GM12873 (cell line): ENCODE data around the gene TTLL4.

Source experiments
- CTCF ChIP-seq: IDR thresholded peaks from 2 replicates; pipeline ENCODE4 v1.5.1; 2012; ENCODE audit warnings: low read depth, mild to moderate bottlenecking, moderate library complexity, low read length, control low read depth; ENCODE audit not compliant: insufficient read depth; ENCODE audit errors: missing control alignments

The TTLL4 gene

GRCh38 chr2:218734190-218734975, 23.7 kb downstream of the TTLL4 start:
- no peak for TF ChIP-seq CTCF

DNA sequence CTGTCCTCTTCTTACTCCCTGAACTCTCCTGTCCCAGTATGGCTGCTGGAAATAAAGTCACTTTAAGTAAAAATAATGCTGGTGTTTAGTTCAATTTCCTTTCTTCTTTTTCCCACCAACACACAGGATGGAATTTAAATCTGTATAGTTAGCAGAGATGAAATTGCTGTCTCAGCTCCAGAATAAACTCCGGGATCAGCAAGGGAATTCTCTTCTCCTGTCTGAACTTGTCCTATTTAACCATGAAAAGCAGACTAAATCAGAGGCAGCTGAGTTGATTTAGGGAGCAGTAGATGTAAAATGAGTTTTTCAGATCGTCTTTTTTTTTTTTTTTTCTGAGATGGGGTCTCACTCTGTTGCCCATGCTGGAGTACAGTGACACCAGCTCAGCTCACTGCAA, 25.9 kb downstream of the TTLL4 start:
- no peak for TF ChIP-seq CTCF

GRCh38 chr2:218743068-218743467, 32.4 kb downstream of the TTLL4 start:
- no peak for TF ChIP-seq CTCF

GRCh38 chr2:218744615-218745014, 34.0 kb downstream of the TTLL4 start:
- TF ChIP-seq CTCF, result no peak

GRCh38 chr2:218745160-218745558, 34.5 kb downstream of the TTLL4 start:
- no peak for TF ChIP-seq CTCF

- TF ChIP-seq CTCF, result no peak
Observed at GRCh38 chr2:218745559-218746469, 35.2 kb downstream of the TTLL4 start.

- TF ChIP-seq CTCF, result no peak
Observed at GRCh38 chr2:218746470-218746795, 35.8 kb downstream of the TTLL4 start.
